Heart left ventricle (tissue), 13 donors: ENCODE measurements around the gene OR6K3.

ENCODE experiments used
- POLR2A ChIP-seq, 2 donors: fragments of 450-650 bp; IDR thresholded peaks; one replicate each; pipeline ENCODE4 v1.6.1; 2017; ENCODE audit warnings: antibody characterized with exemption in 2 of 2, mild to moderate bottlenecking in 2 of 2, moderate library complexity in 2 of 2
- TF ChIP-seq, protein P1 (sequence below), 12 donors: fragments of 200-600 bp; sonication (generic) in 4 of 12; IDR thresholded peaks; one replicate each; pipeline versions ENCODE4 v1.5.0 to v1.8.0; 2018 to 2022; ENCODE audit warnings: antibody characterized with exemption in 12 of 12, mild to moderate bottlenecking in 5 of 12
- donor health status: ischemic (EF 13 %, LVEDD 7.1; RV severe dilation, severe dysfunction).
- donor health status: DM: no; HTN: yes; CAD: no.
- donor health status: DM: no; HTN: no; CAD: no.
- donor health status: ischemic (EF 25% LVEDD 6.9; RV normal size, moderate dysfunction).
- donor health status: ischemic (EF 25% LVEDD 5.7; RV mildly dilated, moderate dysfunction).
- donor health status: ischemic (EF 35%, LVEDD 5.7; RV mildly dilated, moderate dysfunction).
- donor health status: nonischemic (EF 11% LVEDD 7.7; RV severe dilation, severe dysfunction).
- donor health status: DM: yes; HTN: yes; CAD: no.
- donor health status: PGD.
- donor health status: ischemic (EF 29% LVEDD 5.4; RV normal size, mild dysfunction).
- donor health status: nonischemic (EF 23%, LVEDD 6.1; RV moderate dilation, normal function).

DNA sequence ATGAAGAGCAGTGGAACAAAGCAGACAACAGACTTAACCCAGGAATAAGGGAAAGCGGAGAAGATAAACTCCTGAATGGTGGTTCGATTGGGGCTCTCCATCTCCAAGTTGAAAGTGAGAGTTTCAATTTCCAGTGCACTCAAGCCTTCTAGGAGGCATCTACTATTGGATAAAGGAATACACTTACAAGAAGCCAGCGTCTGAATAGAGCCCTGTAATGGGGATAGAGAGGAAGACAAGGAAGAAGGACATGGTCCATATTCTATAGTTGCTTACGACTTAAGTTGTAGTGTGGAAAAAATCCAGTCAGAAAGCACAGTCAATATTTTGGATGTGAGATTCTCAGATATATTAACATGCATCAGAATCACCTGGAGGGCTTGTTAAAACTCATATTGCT lies 20.0 kb downstream of the OR6K3 start, which contains the start of gene OR6K2:
- TF ChIP-seq, protein P1, sequence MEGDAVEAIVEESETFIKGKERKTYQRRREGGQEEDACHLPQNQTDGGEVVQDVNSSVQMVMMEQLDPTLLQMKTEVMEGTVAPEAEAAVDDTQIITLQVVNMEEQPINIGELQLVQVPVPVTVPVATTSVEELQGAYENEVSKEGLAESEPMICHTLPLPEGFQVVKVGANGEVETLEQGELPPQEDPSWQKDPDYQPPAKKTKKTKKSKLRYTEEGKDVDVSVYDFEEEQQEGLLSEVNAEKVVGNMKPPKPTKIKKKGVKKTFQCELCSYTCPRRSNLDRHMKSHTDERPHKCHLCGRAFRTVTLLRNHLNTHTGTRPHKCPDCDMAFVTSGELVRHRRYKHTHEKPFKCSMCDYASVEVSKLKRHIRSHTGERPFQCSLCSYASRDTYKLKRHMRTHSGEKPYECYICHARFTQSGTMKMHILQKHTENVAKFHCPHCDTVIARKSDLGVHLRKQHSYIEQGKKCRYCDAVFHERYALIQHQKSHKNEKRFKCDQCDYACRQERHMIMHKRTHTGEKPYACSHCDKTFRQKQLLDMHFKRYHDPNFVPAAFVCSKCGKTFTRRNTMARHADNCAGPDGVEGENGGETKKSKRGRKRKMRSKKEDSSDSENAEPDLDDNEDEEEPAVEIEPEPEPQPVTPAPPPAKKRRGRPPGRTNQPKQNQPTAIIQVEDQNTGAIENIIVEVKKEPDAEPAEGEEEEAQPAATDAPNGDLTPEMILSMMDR (IDR thresholded peaks at IDR 0.05) = no peak
- TF ChIP-seq POLR2A (IDR thresholded peaks at IDR 0.05) = no peak
